ENCODE measurements around the gene RPL19.
A peak's percentile ranks its signal among the peaks of the same experiment; 100 is the strongest.
"Not testable (repeated sequence)": the region's sequence is repeated elsewhere in the genome, so short reads cannot be mapped to it uniquely, and the experiment has no call there.

Gene RPL19

GRCh38 chr17:39166437-39167335 is 33.4 kb upstream of the RPL19 start:
- no peak for TF ChIP-seq CTCF (IDR thresholded peaks at IDR 0.05; ENCODE audit: insufficient read depth, low read depth, low read length, missing control alignments)
- no peak for DNase-seq (ENCODE audit: low read depth)
- no peak overlapping the region for H3K4me3 ChIP-seq (ENCODE audit: low read depth, low read length)

GRCh38 chr17:39167476-39167875 is 32.6 kb upstream of the RPL19 start:
- TF ChIP-seq CTCF (IDR thresholded peaks at IDR 0.05; ENCODE audit: insufficient read depth, low read depth, low read length, missing control alignments), result no peak
- DNase-seq (ENCODE audit: low read depth), result peak; percentile 22
- no peak overlapping the region for H3K4me3 ChIP-seq (ENCODE audit: low read depth, low read length)

DNA sequence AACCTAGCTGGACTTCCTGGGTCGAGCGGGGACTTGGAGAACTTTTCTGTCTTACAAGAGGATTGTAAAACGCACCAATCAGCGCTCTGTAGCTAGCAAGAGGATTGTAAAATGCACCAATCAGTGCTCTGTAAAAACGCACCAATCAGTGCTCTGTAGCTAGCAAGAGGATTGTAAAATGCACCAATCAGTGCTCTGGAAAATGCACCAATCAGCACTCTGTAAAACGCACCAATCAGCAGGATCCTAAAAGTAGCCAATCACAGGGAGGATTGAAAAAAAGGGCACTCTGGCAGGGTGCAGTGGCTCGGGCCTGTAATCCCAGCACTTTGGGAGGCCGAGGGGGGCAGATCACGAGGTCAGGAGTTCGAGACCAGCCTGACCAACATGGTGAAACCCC is 31.6 kb upstream of the RPL19 start:
- not testable (repeated sequence) for DNase-seq (ENCODE audit: low read depth); H3K4me3 ChIP-seq (ENCODE audit: low read depth, low read length)

GRCh38 chr17:39169101-39169500 is 31.0 kb upstream of the RPL19 start:
- TF ChIP-seq CTCF (IDR thresholded peaks at IDR 0.05; ENCODE audit: insufficient read depth, low read depth, low read length, missing control alignments), result no peak
- no peak for DNase-seq (ENCODE audit: low read depth)
- no peak overlapping the region for H3K4me3 ChIP-seq (ENCODE audit: low read depth, low read length)

DNA sequence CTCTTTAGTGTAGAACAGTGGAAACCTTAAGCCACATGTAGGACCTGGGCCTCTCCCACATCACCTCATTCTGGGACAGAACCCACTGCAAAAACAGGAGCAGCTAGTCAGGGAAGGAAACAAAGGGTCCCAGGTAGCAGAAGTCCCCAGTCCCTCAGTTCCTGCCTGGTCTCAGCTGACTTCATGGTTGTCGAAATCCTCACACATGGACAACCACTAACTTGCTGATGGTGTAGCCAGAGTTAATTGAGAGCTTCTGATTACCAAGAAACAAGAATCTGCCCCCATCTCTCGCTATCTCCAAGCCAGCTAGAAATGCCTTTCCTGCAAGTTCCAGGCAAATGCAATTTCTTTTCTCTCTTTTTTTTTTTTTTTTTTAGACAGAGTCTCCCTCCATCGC is 30.6 kb upstream of the RPL19 start:
- DNase-seq (ENCODE audit: low read depth), result no peak
- TF ChIP-seq CTCF (IDR thresholded peaks at IDR 0.05; ENCODE audit: insufficient read depth, low read depth, low read length, missing control alignments), result no peak
- H3K4me3 ChIP-seq (ENCODE audit: low read depth, low read length), result no peak overlapping the region

DNA sequence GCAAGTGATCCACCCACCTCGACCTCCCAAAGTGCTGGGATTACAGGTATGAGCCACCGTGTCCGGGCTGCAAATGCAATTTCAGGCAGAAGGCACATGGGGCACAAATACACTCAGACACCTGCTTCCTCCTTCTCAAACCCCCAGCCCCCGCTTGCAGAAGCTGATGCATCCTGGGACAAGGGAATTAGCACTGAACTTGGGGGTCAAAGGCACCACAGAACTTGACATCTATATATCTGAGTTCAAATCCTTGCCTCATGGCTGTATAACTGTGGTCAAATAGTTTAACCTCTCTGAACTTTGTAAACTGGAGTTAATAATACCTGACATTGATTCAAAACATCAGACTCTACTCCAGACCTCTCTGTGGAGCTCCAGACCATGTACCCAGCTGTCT is 30.0 kb upstream of the RPL19 start:
- no peak for TF ChIP-seq CTCF (IDR thresholded peaks at IDR 0.05; ENCODE audit: insufficient read depth, low read depth, low read length, missing control alignments)
- DNase-seq (ENCODE audit: low read depth), result no peak

GRCh38 chr17:39170558-39170957 is 29.5 kb upstream of the RPL19 start:
- no peak overlapping the region for H3K4me3 ChIP-seq (ENCODE audit: low read depth, low read length)
- no peak for TF ChIP-seq CTCF (IDR thresholded peaks at IDR 0.05; ENCODE audit: insufficient read depth, low read depth, low read length, missing control alignments)
- no peak for DNase-seq (ENCODE audit: low read depth)

More for the DNA sequence above, 30.0 kb upstream of the RPL19 start:
- H3K4me3 ChIP-seq (ENCODE audit: low read depth, low read length), result no peak overlapping the region
